ENCODE measurements around the gene ZNF385A.
"Not testable (repeated sequence)": the region's sequence is repeated elsewhere in the genome, so short reads cannot be mapped to it uniquely, and the experiment has no call there.

ZNF385A gene

GRCh38 chr12:54372113-54372806 lies 12.3 kb downstream of the ZNF385A start:
- DNase-seq = no peak

GRCh38 chr12:54371328-54372112 lies 13.0 kb downstream of the ZNF385A start:
- DNase-seq = no peak

GRCh38 chr12:54370171-54370730 lies 14.3 kb downstream of the ZNF385A start:
- peak; percentile 86 for DNase-seq

- DNase-seq = no peak
Observed at GRCh38 chr12:54369597-54370131, 14.9 kb downstream of the ZNF385A start.

GRCh38 chr12:54368709-54369596 lies 15.6 kb downstream of the ZNF385A start:
- DNase-seq = peak; percentile 78

GRCh38 chr12:54368025-54368708 lies 16.4 kb downstream of the ZNF385A start:
- no peak for DNase-seq

GRCh38 chr12:54364413-54364812 lies 20.1 kb downstream of the ZNF385A start, which contains the start of gene GPR84:
Gene GPR84, minus strand, starts transcription at chr12:54364486. Its CDS starts 635 bp downstream, at chr12:54363851.
- no peak for DNase-seq

- DNase-seq = no peak
Observed at GRCh38 chr12:54363618-54364017, 20.9 kb downstream of the ZNF385A start.

GRCh38 chr12:54363047-54363446 lies 21.5 kb downstream of the ZNF385A start:
- DNase-seq = no peak

- peak; percentile 62 for DNase-seq
Observed at GRCh38 chr12:54360717-54361456, 23.6 kb downstream of the ZNF385A start.

- DNase-seq = no peak
Observed at GRCh38 chr12:54359762-54360351, 24.7 kb downstream of the ZNF385A start.

- peak; percentile 98 for DNase-seq
Observed at GRCh38 chr12:54358945-54359761, 25.4 kb downstream of the ZNF385A start.

GRCh38 chr12:54358191-54358944 lies 26.2 kb downstream of the ZNF385A start:
- no peak for DNase-seq

GRCh38 chr12:54357506-54358190 lies 26.9 kb downstream of the ZNF385A start:
- no peak for DNase-seq

GRCh38 chr12:54356951-54357356 lies 27.6 kb downstream of the ZNF385A start:
- DNase-seq = no peak

- no peak for DNase-seq
Observed at GRCh38 chr12:54356228-54356627, 28.3 kb downstream of the ZNF385A start.

GRCh38 chr12:54355104-54355815 lies 29.3 kb downstream of the ZNF385A start:
- no peak for DNase-seq

- DNase-seq = not testable (repeated sequence)
Observed at GRCh38 chr12:54354271-54354670, 30.3 kb downstream of the ZNF385A start.
